GM18951 (cell line): ENCODE measurements around the gene NMRK2.
A peak's percentile ranks its signal among the peaks of the same experiment; 100 is the strongest.

Experiments
- POLR2A ChIP-seq: IDR thresholded peaks from 4 replicates; pipeline ENCODE4 v1.6.1; 2011; ENCODE audit warnings: mild to moderate bottlenecking; ENCODE audit not compliant: insufficient read length, insufficient read depth; ENCODE audit errors: extremely low read depth
- in situ Hi-C: fragments of 300-500 bp; cut with MboI; formaldehyde crosslinking; loops from one replicate; pipeline ENCODE4 v1.12.0; 2022; ENCODE audit warnings: low sequenced_read_pairs, mixed read lengths, inconsistent platforms; ENCODE audit not compliant: unreplicated experiment

NMRK2 gene

GRCh38 chr19:3976495-3977241 is 43.8 kb downstream of the NMRK2 start:
- TF ChIP-seq POLR2A = peak; percentile 12
- in situ Hi-C loops = no loop called here

- in situ Hi-C loops = no loop called here
- peak; percentile 46 for TF ChIP-seq POLR2A
These were observed 44.6 kb downstream of the NMRK2 start for GRCh38 chr19:3977242-3978143.

GRCh38 chr19:3978145-3978544 is 45.3 kb downstream of the NMRK2 start:
- in situ Hi-C loops = no loop called here
- no peak for TF ChIP-seq POLR2A

GRCh38 chr19:3979289-3979673 is 46.4 kb downstream of the NMRK2 start:
- TF ChIP-seq POLR2A = no peak
- in situ Hi-C loops = no loop called here

GRCh38 chr19:3979674-3980352 is 46.9 kb downstream of the NMRK2 start:
- TF ChIP-seq POLR2A = peak; percentile 37
- in situ Hi-C loops = no loop called here

GRCh38 chr19:3980353-3981251 is 47.7 kb downstream of the NMRK2 start:
- in situ Hi-C loops = no loop called here
- no peak for TF ChIP-seq POLR2A

GRCh38 chr19:3981373-3981735 is 48.5 kb downstream of the NMRK2 start:
- in situ Hi-C loops = no loop called here
- no peak for TF ChIP-seq POLR2A

- TF ChIP-seq POLR2A = peak; percentile 35
- in situ Hi-C loops = no loop called here
These were observed 49.1 kb downstream of the NMRK2 start for GRCh38 chr19:3981736-3982681.

- in situ Hi-C loops = no loop called here
- TF ChIP-seq POLR2A = peak; percentile 10
These were observed 50.1 kb downstream of the NMRK2 start for GRCh38 chr19:3982701-3983541.

- in situ Hi-C loops = no loop called here
- no peak for TF ChIP-seq POLR2A
These were observed 50.7 kb downstream of the NMRK2 start for GRCh38 chr19:3983542-3983914.
